GM12872 (cell line): ENCODE measurements around the gene ADARB1.

Source experiments
- CTCF ChIP-seq: IDR thresholded peaks from 3 replicates; pipeline ENCODE4 v1.5.1; 2011; ENCODE audit warnings: low read depth, mild to moderate bottlenecking, low read length, moderate library complexity; ENCODE audit not compliant: insufficient read depth

ADARB1 gene

GRCh38 chr21:45035477-45035848 is 38.9 kb upstream of the ADARB1 start:
- TF ChIP-seq CTCF, result no peak

- TF ChIP-seq CTCF, result no peak
Measured at GRCh38 chr21:45036630-45037029, 37.8 kb upstream of the ADARB1 start.

- no peak for TF ChIP-seq CTCF
Measured at GRCh38 chr21:45037986-45038385, 36.4 kb upstream of the ADARB1 start.

GRCh38 chr21:45039317-45040156 is 34.8 kb upstream of the ADARB1 start:
- no peak for TF ChIP-seq CTCF

GRCh38 chr21:45040157-45040711 is 34.1 kb upstream of the ADARB1 start:
- TF ChIP-seq CTCF, result no peak

- no peak for TF ChIP-seq CTCF
Measured at GRCh38 chr21:45040739-45041138, 33.6 kb upstream of the ADARB1 start.

- TF ChIP-seq CTCF, result no peak
Measured at GRCh38 chr21:45041351-45041805, 33.0 kb upstream of the ADARB1 start.
